HG03521 (cell line): ENCODE results near the gene KRTAP17-1.
"Not testable (repeated sequence)": the region's sequence is repeated elsewhere in the genome, so short reads cannot be mapped to it uniquely, and the experiment has no call there.

Experiments used
- ATAC-seq: cut with Tn5 transposase; IDR thresholded peaks from one replicate; pipeline ENCODE4 v1.9.1; 2021; ENCODE audit warnings: mild to moderate bottlenecking, moderate library complexity; ENCODE audit not compliant: unreplicated experiment

KRTAP17-1 gene, protein sequence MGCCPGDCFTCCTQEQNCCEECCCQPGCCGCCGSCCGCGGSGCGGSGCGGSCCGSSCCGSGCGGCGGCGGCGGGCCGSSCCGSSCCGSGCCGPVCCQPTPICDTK

GRCh38 chr17:41315204-41315794, at the start of gene KRTAP17-1:
Gene KRTAP17-1, minus strand, starts transcription at chr17:41315710. Its CDS starts 60 bp downstream, at chr17:41315650.
- no peak for ATAC-seq

DNA sequence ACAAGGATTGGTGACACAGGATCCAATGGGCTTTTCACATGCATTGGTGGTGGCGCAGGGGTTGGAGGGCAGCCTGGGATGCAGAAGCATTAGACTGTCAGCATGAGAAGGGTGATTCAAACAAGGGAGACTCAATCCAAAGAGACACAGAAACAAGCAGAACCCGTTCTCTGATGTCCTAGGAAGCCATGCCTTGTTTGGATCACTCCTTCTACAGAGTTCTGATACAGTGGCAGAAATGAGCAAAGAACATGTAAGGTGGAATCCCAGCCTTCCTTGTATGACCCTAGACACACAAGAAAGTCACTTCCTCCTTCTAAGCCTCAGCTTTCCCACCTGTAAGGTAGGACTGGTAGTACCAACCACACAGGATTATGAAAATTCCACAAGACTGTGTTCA, 48.4 kb upstream of the KRTAP17-1 start:
- ATAC-seq, result no peak

DNA sequence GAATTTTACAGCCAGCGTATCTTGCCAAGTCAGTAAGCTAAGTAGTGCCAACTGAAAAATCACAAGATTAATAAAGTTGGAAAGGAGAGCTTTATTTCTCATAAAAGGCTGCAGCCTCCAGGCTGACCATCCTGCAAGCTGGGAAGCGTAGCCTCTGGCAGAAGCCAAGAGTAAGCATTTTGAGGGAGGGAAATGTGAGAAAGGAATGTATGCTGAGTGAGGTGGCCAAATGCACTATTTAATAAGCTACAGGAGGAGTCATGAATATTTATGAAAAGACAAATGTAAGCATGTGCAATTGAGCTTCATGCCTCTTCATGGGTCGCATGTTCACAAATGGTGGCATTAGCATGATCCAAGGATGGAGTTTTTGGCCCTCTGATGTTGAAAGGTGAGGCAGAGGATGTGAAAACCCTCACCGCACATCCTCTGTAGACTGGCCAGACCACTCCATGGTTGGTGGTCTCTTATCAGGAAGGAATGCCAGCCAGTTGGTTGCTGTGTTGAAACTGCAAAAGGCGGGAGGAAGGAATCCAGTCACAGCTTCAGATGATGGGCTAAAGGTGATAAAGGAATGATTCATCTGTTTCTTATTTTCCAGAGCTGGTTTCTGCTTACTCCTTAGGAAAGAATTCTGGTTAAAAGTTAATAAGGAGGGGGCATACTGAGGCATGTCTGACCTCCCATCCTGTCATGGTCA, 44.9 kb upstream of the KRTAP17-1 start:
- ATAC-seq, result no peak

GRCh38 chr17:41354536-41354935, 39.0 kb upstream of the KRTAP17-1 start:
- ATAC-seq, result no peak

DNA sequence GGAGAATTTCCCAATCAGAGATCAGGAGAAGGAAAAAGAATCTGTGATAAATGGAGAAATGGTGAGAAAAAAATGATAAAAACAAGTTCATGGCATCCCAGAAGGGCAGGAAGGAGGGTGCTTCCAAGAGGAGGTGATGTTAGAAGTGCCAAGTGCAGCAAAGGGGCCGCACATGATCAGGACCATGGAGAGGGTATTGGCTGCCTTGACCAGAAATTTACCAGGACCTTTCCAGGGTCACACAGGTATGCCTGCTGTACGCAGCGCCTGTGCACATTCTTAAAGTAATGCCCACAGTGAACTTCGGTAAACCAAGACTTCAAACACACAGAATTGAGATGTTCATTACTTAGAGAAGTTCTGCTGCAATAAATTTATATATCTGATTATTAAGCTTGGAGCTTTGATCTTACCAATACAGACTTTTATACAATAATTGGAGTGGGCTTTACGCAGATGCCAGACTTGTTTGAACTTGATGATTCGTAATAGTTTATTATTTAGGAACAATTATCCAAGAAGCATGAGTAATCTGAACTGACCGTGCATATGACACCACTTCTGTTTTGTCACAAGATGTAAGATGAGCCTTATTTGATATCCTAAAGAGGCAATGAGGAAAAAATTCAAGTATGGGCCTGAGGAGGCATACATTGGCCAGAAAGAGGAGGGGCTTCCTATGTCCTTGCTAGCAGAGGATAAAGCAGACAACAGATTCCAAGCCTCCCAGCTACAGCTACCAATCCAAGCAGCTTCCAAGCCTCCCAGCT, 37.3 kb upstream of the KRTAP17-1 start:
- no peak for ATAC-seq

DNA sequence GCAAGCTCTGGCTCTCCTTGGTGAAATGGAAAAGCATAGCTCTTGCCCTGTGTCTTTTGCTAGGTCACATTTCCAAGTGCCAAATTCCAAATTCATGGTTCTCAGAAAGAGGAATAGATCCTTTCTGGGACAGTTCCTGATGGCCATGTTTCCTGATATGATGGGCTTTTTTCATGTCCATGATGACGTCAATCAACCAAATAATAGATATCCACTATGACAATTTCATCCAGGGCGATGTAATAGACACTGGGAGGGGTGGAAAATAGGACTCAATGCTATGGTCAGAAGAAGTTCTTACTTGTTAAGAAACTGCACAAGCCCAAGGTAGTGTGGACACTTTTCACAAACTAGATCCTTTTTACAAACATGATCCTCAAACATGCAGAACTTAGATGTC, 35.7 kb upstream of the KRTAP17-1 start:
- ATAC-seq, result no peak

DNA sequence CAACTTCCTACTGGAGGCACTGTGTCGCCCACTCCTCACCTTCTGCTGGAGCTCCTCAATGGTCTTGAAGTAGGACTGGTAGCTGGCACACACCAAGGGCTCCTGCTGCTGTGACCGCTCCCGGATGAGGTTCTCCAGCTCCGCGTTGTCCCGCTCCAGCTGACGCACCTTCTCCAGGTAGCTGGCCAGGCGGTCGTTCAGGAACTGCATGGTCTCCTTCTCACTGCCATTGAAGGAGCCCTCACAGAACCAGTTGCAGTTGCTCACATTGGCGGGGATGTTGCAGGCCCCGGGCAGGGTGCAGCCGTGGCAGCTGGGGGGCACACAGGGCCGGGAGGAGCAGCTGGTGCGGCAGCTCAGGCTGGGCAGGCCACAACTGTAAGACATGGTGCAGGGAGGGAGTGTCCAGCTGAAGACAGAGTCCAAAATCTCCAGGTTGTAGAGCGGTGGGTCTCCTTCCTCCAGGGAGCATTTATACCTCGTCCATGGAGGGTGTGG, 34.9 kb upstream of the KRTAP17-1 start, which contains the start of gene KRT33A:
TSS of gene KRT33A (minus strand) at position 448 of the 498 bp plus-strand sequence. CDS start at position 387, 61 bp downstream.
- ATAC-seq, result not testable (repeated sequence)

DNA sequence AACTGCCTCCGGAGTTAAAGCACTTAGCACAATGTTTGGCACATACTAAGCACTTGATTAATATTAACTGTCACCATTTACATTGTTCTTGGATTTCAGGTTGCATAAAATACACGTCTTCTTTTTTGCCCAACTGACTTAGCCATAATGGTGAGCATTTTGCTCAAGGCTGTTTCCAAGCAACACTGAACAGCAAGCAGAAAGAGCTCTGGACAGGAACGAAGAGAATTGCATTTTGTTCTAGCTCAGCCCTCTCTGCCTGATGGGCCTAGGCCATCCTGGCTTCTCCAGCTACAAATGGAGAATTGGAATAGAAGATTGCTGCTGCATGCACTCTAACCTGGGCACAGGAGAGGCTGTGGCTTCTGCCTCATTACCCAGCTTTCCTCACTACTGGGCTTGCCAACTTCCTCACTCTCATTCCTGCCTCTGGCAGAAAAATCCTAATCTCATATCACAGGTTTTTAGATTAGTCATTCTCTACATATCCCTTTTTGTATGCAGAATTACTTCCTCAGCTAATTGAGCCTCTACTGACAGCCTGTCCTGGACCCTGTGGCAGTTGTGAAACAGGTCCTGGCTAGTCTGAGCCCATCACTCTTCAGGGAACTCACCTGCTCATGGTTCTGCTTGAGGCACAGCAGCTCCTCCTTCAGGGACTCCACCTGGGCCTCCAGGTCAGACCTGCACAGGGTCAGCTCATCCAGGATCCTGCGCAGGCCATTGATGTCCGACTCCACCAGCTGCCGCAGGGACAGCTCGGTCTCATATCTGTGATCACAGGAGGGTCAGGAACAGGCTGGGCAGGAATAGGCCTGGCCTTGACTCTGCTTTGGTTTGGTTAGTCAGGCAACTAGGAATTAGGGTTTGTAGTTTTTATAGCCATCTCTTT, 32.6 kb upstream of the KRTAP17-1 start:
- ATAC-seq, result no peak

- not testable (repeated sequence) for ATAC-seq
Observed at GRCh38 chr17:41346421-41346820, 30.9 kb upstream of the KRTAP17-1 start.

- ATAC-seq, result no peak
Observed at GRCh38 chr17:41345992-41346391, 30.5 kb upstream of the KRTAP17-1 start.

- no peak for ATAC-seq
Observed at GRCh38 chr17:41343029-41343428, 27.5 kb upstream of the KRTAP17-1 start.

DNA sequence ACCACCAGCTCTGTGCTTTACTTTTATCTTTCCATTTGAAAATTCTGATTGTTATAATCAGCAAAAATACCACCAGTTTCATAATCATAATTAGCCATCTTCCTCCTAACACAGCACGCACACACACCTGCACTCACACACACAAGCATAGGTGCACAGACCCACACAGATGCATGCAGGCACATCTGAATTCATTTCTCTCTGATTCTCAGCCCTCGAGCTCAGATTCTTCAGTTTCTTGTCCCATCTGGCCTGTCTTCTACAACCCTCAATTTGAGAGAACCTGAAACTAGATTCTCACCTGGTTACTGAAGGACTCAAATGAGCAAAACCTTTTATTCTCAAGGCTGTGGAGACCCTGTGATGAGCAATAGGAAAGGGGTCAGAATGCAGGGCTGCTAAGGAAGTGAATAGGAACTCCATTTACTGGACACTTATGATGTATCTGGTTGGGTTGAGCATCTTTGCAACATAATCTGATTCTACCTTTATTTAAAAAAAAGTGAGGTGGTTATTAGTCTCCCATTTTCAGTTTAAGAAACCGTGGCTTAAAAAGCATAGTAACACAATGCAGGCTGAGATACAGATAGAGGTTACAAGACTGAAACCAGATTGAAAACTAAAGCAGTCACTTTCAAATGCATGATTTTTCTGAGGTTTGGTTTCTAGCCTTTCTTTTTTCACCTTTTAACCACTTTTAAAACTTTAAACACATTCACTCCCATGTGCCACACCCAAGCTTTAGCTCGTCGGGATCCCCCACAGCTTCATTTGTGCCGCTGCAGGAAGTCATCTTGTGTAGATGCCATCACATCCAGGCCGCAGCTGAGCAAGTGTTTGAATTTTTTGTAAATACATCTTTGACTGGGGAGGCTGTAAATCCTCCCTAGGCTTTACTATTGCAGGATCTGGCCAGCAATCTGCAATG, 25.7 kb upstream of the KRTAP17-1 start:
- ATAC-seq, result no peak

- no peak for ATAC-seq
Observed at GRCh38 chr17:41340494-41340893, 25.0 kb upstream of the KRTAP17-1 start.

- no peak for ATAC-seq
Observed at GRCh38 chr17:41339571-41340172, 24.2 kb upstream of the KRTAP17-1 start.

DNA sequence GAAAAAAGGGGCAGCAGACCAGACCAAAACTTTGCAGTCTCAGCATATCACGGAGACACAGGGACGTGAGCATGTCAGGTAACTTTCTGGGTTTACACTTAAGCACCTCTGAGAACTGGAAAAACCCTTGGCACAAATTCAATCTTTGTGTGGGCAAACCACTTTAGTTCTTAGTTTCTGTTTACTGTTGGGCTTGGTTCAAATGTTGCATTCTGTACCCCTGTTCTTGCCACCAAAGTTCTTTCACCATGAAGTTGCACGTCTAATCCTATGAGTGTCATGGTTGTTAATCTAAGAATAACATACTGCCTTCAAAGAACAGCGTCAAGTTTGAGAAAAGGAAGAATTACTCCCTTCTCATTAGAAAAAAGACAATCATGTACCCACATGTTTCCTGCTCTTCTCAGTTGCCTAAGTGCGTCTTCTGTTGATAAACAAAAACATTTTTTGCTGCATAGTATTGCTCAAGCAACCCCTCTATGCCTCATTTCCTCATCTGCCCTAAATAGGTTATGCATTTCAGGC, 23.5 kb upstream of the KRTAP17-1 start:
- ATAC-seq, result no peak

DNA sequence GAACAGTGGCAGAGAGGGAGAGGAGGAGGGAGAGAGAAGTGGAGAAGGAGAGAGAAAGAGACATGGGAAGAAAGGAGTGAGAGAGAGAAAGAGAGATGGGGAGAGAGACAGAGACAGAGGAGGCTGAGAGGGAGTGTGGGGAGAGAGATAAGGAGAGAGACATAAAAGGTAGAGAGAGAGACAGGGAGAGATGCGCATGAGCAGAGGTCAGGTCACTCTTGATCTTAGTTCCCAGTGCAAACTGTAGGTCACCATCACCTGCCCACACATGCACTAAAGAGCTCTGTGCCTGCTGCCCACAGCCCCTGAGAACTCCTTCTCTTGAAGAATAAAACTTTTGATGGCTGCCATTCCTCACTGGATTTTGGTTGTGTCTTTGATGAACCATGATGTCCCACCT, 20.2 kb upstream of the KRTAP17-1 start:
- ATAC-seq, result no peak

DNA sequence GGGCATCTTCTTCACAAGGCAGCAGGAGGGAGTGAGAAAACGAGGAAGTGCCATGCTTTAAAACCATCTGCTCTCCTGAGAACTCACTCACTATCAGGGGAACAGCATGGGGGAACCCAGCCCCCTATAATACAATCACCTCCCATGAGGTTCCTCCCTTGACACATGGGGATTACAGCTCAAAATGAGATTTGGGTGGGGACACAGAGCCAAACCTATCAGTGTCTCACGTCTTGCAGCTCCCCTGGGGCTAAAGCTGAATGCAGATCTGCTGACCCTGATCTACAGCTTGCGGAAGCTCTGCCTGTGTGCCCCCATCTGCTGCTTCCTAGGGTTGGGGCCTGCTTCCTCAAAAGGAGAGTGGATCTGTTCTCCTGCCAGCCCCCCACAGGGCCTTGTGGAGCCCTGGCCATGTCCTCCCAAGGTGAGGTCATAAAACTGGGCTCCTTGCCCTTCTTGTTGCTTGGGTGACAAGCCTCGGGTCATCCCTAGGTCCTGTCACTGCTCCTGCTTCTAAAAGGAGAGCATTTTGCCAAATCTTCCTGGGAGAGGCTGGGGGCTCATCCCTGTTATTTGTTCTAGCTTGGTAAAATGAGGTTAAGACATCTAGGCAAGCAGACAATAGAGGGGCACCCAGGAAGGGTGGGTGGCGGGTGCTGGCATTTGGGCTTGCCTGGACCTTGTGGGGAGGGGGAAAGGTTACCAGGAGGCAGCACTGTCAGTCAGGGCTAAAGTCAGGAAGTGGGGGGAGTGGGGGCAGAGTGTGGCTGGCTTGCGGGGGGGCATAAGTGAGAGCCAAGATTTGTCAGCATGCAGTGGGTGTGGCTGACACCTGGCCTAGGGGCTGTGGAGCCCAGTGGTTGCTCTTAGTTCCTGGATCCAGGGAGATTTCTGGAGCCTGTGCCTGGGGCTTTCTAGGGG, 19.1 kb upstream of the KRTAP17-1 start:
- no peak for ATAC-seq

DNA sequence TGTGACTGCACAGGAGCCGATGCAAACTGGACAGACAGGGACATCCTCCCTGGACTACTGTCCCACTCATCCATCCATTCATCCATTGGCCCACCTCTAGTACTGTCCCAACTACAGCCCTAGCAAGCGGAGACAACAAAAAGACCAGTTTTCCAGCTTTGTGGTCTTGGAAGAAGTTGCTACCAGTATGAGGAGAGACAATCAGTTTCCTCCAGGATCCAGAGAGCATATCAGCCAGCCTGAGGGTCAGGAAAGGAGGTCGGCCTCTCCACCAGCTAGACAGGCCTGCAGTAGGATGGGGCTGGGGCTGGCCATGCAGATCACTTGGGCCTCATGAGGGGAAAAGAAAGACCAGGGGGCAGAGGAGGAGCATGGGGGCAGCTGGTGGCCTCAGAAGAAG, 18.3 kb upstream of the KRTAP17-1 start:
- ATAC-seq, result no peak
